HCT116 (cell line): ENCODE results near the gene TOPAZ1. TPM values are rescaled to one million over a fixed set of nuclear protein-coding genes. Genes with fewer than 3 reads are reported as not detected.

Experiments used
- ATAC-seq: fragments of 200-7000 bp; cut with Tn5 transposase; 2 replicates; pipeline ENCODE4 v1.9.1; 2020; ENCODE audit warnings: mild to moderate bottlenecking, moderate library complexity
- BruUV-seq: library from RNA; stranded (reverse); fragments of 400-500 nt; replicated peaks from 2 replicates; lab custom pipeline; 2021; lab: Mats Ljungman, UMichigan
- CTCF ChIA-PET: fragments of 300-600 bp; sonication (Branson Sonifier 250); formaldehyde crosslinking; loops from one replicate; lab custom pipeline; 2021; ENCODE audit warnings: antibody characterized with exemption; lab: Charles Lee
- POLR2A ChIA-PET: fragments of 300-600, 350-600 bp; sonication (Branson Sonifier 250); formaldehyde crosslinking; loops from one replicate; lab custom pipeline; 2021; ENCODE audit warnings: antibody characterized with exemption; lab: Charles Lee
- RAD21 ChIA-PET, 2 experiments: fragments of 300-600 bp; sonication (Branson Sonifier 250); formaldehyde crosslinking; loops; one replicate each; lab custom pipeline; 2023; ENCODE audit warnings: low total read pairs in 2 of 2; ENCODE audit not compliant: uncharacterized antibody in 2 of 2, unreplicated experiment in 2 of 2, low non-redundant PET in 1 of 2; lab: Charles Lee
- DNase-seq: peaks from one replicate; pipeline ENCODE4 v3.0.0-alpha.2; 2010; ENCODE audit warnings: low read depth, low spot score
- H2AFZ ChIP-seq: fragments of 200-600 bp; shearing (Covaris generic), sonication (generic); 2 replicates; pipeline ENCODE4 v1.6.1; 2017; ENCODE audit warnings: low read depth, mixed run types, mixed read lengths, antibody characterized with exemption, low read length; ENCODE audit not compliant: poor library complexity, severe bottlenecking
- H3K27ac ChIP-seq: 2 replicates; pipeline ENCODE4 v1.5.1; 2012; ENCODE audit warnings: low read depth, low read length
- H3K27me3 ChIP-seq: fragments of 200-600 bp; sonication (generic); 2 replicates; pipeline ENCODE4 v1.6.1; 2016; ENCODE audit warnings: mixed run types, low read length, mixed read lengths; ENCODE audit not compliant: insufficient read depth
- H3K36me3 ChIP-seq, 2 experiments: fragments of 200-500 bp in 1 of 2; fragments of 200-600 bp in 1 of 2; sonication (Bioruptor generic) in 1 of 2; sonication (generic) in 1 of 2; 2 replicates each; pipeline versions ENCODE4 v1.5.1 to v1.6.1; 2014 to 2016; ENCODE audit warnings: low read length in 2 of 2, inconsistent platforms in 1 of 2, mixed read lengths in 1 of 2, mixed run types in 1 of 2; ENCODE audit not compliant: insufficient read depth in 2 of 2, control insufficient read depth in 1 of 2
- H3K4me1 ChIP-seq, 2 experiments: fragments of 200-600 bp in 1 of 2; sonication (generic) in 1 of 2; 2 replicates each; pipeline versions ENCODE4 v1.5.1 to v1.6.1; 2012 to 2017; ENCODE audit warnings: low read length in 2 of 2, inconsistent platforms in 1 of 2, mild to moderate bottlenecking in 1 of 2, mixed read lengths in 1 of 2, mixed run types in 1 of 2, moderate library complexity in 1 of 2; ENCODE audit not compliant: insufficient read depth in 2 of 2, control insufficient read depth in 1 of 2
- H3K4me2 ChIP-seq: fragments of 200-600 bp; sonication (generic); 2 replicates; pipeline ENCODE4 v1.6.1; 2017; ENCODE audit warnings: mixed run types, low read length, mixed read lengths
- H3K4me3 ChIP-seq, 2 experiments: fragments of 200-600 bp in 1 of 2; sonication (generic) in 1 of 2; replicated peaks in 1 of 2; 2 replicates each; pipeline ENCODE4 v1.5.1; 2011 to 2016; ENCODE audit warnings: low read length in 2 of 2, control low read depth in 1 of 2, low read depth in 1 of 2, mild to moderate bottlenecking in 1 of 2, mixed read lengths in 1 of 2, mixed run types in 1 of 2
- H3K79me2 ChIP-seq: fragments of 200-600 bp; sonication (generic); 2 replicates; pipeline ENCODE4 v1.6.1; 2017; ENCODE audit warnings: mild to moderate bottlenecking, mixed run types, low read length, moderate library complexity, mixed read lengths; ENCODE audit not compliant: insufficient read depth
- H3K9ac ChIP-seq: fragments of 200-600 bp; sonication (generic); 2 replicates; pipeline ENCODE4 v1.6.1; 2016; ENCODE audit warnings: low read length, mixed read lengths
- H3K9me2 ChIP-seq: fragments of 200-600 bp; sonication (generic), shearing (Covaris generic); 2 replicates; pipeline ENCODE4 v1.6.1; 2017; ENCODE audit warnings: mixed run types, mild to moderate bottlenecking, moderate library complexity; ENCODE audit not compliant: insufficient read depth
- H3K9me3 ChIP-seq, 2 experiments: fragments of 200-500 bp in 1 of 2; fragments of 200-600 bp in 1 of 2; sonication (Bioruptor generic) in 1 of 2; sonication (generic) in 1 of 2; 2 replicates each; pipeline ENCODE4 v1.6.1; 2014 to 2017; ENCODE audit warnings: low read length in 2 of 2, mixed read lengths in 2 of 2, inconsistent platforms in 1 of 2, low read depth in 1 of 2, mild to moderate bottlenecking in 1 of 2, mixed run types in 1 of 2, moderate library complexity in 1 of 2; ENCODE audit not compliant: control insufficient read depth in 1 of 2, insufficient read depth in 1 of 2
- H4K20me1 ChIP-seq: fragments of 200-600 bp; sonication (generic), shearing (Covaris generic); 2 replicates; pipeline ENCODE4 v1.6.1; 2017; ENCODE audit warnings: mixed run types, mild to moderate bottlenecking, moderate library complexity; ENCODE audit not compliant: insufficient read depth
- CBX3 ChIP-seq: IDR thresholded peaks from 2 replicates; pipeline ENCODE4 v1.6.1; 2012; ENCODE audit warnings: low read depth
- CEBPB ChIP-seq: IDR thresholded peaks from 2 replicates; pipeline ENCODE4 v1.6.1; 2012; ENCODE audit warnings: low read depth
- EGR1 ChIP-seq: IDR thresholded peaks from 2 replicates; pipeline ENCODE4 v1.6.1; 2012; ENCODE audit warnings: low read depth
- ELF1 ChIP-seq: IDR thresholded peaks from 2 replicates; pipeline ENCODE4 v1.6.1; 2012; ENCODE audit warnings: low read depth, borderline replicate concordance
- EZH2 ChIP-seq: fragments of 200-600 bp; sonication (generic); IDR thresholded peaks from 2 replicates; pipeline ENCODE4 v1.6.1; 2017; ENCODE audit warnings: antibody characterized with exemption, mixed run types
- FOSL1 ChIP-seq: IDR thresholded peaks from 2 replicates; pipeline ENCODE4 v1.6.1; 2012; ENCODE audit warnings: low read depth
- POLR2A ChIP-seq: IDR thresholded peaks from 2 replicates; pipeline ENCODE4 v1.7.0; 2011; ENCODE audit warnings: borderline replicate concordance; ENCODE audit not compliant: insufficient read depth, insufficient read length; ENCODE audit errors: extremely low read depth
- POLR2AphosphoS5 ChIP-seq: IDR thresholded peaks from 2 replicates; pipeline ENCODE4 v1.6.1; 2011; ENCODE audit warnings: mild to moderate bottlenecking, low read depth, low read length, moderate library complexity
- RAD21 ChIP-seq: IDR thresholded peaks from 2 replicates; pipeline ENCODE4 v1.6.1; 2012; ENCODE audit warnings: low read depth, mild to moderate bottlenecking
- SIN3A ChIP-seq: IDR thresholded peaks from 2 replicates; pipeline ENCODE4 v1.6.1; 2012; ENCODE audit warnings: low read depth
- SP1 ChIP-seq: IDR thresholded peaks from 2 replicates; pipeline ENCODE4 v1.6.1; 2012; ENCODE audit warnings: low read depth
- TCF7L2 ChIP-seq: IDR thresholded peaks from 2 replicates; pipeline ENCODE4 v1.7.0; 2011; ENCODE audit warnings: borderline replicate concordance, inconsistent platforms; ENCODE audit not compliant: insufficient read depth, insufficient read length; ENCODE audit errors: extremely low read depth
- YY1 ChIP-seq: IDR thresholded peaks from 2 replicates; pipeline ENCODE4 v1.6.1; 2011; ENCODE audit warnings: low read length, low read depth, moderate library complexity, mild to moderate bottlenecking; ENCODE audit not compliant: insufficient replicate concordance; ENCODE audit errors: extremely low read depth
- ZFX ChIP-seq: fragments of 450-650 bp; IDR thresholded peaks from 2 replicates; pipeline ENCODE4 v1.6.1; 2017
- ZNF274 ChIP-seq: fragments of 200-500 bp; sonication (Bioruptor generic); IDR thresholded peaks from 2 replicates; pipeline ENCODE4 v1.6.1; 2014; ENCODE audit warnings: mild to moderate bottlenecking, low read depth, low read length, inconsistent platforms
- intact Hi-C: fragments of 100-400 bp; cut with micrococcal nuclease; formaldehyde crosslinking; loops from 2 replicates; pipeline ENCODE4 v1.10.0; 2022
- total RNA-seq: library from RNA; stranded (reverse); gene quantifications from one replicate; pipeline ENCODE4 v1.2.1, GENCODE V29; 2021; ENCODE audit not compliant: unreplicated experiment
- TF ChIP-seq, protein P1 (sequence below): IDR thresholded peaks from 2 replicates; pipeline ENCODE4 v1.6.1; 2012; ENCODE audit warnings: low read depth
- TF ChIP-seq, protein P2 (sequence below): IDR thresholded peaks from 2 replicates; pipeline ENCODE4 v1.6.1; 2012

TOPAZ1 gene
- total RNA-seq, 1 experiment from 2014 or later: not detected

GRCh38 chr3:44280077-44280476, 38.4 kb downstream of the TOPAZ1 start:
- POLR2A ChIA-PET: no interaction called here
- H3K9me2 ChIP-seq: no peaks in the 10 kb centered on the region
- DNase-seq (no peak), ATAC-seq (no peak)
- CTCF ChIA-PET: no interaction called here
- H3K27ac ChIP-seq: no peak overlapping the region
- H3K4me2 ChIP-seq: no peak overlapping the region
- RAD21 ChIA-PET: no interaction called here
- no peaks in the 10 kb centered on the region for H3K9me3 ChIP-seq
- no peak overlapping the region for H3K9ac ChIP-seq
- H3K36me3 ChIP-seq: no peaks in the 10 kb centered on the region
- H3K27me3 ChIP-seq: no peaks in the 10 kb centered on the region
- H2AFZ ChIP-seq: no peak overlapping the region
- no TSS peak for BruUV-seq
- no peaks in the 10 kb centered on the region for H3K79me2 ChIP-seq
- TF ChIP-seq ELF1: no peak
- TF ChIP-seq TCF7L2: no peak
- no peak for TF ChIP-seq FOSL1
- TF ChIP-seq SIN3A: no peak
- no peaks in the 10 kb centered on the region for H4K20me1 ChIP-seq
- H3K4me1 ChIP-seq: peaks cover 0 to 3% of the 10 kb centered on the region in 2 experiments; a peak in 1 of 4 replicates
- H3K4me3 ChIP-seq: no peak overlapping the region
- intact Hi-C loops: no loop called here

DNA sequence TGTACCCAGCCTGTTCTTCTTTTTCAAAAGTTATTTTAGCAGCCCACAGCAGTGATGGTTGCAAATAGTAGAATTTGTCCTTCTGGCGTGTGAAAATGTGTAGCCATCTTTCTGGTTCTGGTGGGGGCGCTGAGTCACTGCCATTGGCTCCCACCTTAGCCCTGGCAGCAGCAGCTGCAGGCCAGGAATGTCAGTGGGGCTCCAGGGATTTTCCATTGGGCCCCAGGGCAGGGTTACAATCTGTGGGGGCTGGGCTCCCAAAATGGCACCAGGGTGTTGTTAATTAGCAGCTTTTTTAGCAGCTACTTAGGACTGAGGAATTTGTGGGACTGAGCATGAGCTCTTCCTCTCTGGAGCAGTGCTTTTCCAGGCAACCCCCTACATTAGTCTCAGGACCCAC, 38.9 kb downstream of the TOPAZ1 start:
- intact Hi-C loops: no loop called here
- no peaks in the 10 kb centered on the region for H3K9me2 ChIP-seq
- no peak for DNase-seq
- H2AFZ ChIP-seq: no peak overlapping the region
- ChIA-PET RAD21 (no interaction called here), POLR2A (no interaction called here), CTCF (no interaction called here)
- no peak overlapping the region for H3K9ac ChIP-seq
- no peak for ATAC-seq
- H3K9me3 ChIP-seq: no peaks in the 10 kb centered on the region
- no peaks in the 10 kb centered on the region for H4K20me1 ChIP-seq
- no peak overlapping the region for H3K4me2 ChIP-seq
- H3K4me3 ChIP-seq: no peak overlapping the region
- H3K36me3 ChIP-seq: no peaks in the 10 kb centered on the region
- no peak overlapping the region for H3K27ac ChIP-seq
- BruUV-seq: no TSS peak
- H3K4me1 ChIP-seq: peaks cover 0 to 5% of the 10 kb centered on the region in 2 experiments; a peak in 1 of 4 replicates
- no peaks in the 10 kb centered on the region for H3K79me2 ChIP-seq
- H3K27me3 ChIP-seq: no peaks in the 10 kb centered on the region
- TF ChIP-seq, protein P1, sequence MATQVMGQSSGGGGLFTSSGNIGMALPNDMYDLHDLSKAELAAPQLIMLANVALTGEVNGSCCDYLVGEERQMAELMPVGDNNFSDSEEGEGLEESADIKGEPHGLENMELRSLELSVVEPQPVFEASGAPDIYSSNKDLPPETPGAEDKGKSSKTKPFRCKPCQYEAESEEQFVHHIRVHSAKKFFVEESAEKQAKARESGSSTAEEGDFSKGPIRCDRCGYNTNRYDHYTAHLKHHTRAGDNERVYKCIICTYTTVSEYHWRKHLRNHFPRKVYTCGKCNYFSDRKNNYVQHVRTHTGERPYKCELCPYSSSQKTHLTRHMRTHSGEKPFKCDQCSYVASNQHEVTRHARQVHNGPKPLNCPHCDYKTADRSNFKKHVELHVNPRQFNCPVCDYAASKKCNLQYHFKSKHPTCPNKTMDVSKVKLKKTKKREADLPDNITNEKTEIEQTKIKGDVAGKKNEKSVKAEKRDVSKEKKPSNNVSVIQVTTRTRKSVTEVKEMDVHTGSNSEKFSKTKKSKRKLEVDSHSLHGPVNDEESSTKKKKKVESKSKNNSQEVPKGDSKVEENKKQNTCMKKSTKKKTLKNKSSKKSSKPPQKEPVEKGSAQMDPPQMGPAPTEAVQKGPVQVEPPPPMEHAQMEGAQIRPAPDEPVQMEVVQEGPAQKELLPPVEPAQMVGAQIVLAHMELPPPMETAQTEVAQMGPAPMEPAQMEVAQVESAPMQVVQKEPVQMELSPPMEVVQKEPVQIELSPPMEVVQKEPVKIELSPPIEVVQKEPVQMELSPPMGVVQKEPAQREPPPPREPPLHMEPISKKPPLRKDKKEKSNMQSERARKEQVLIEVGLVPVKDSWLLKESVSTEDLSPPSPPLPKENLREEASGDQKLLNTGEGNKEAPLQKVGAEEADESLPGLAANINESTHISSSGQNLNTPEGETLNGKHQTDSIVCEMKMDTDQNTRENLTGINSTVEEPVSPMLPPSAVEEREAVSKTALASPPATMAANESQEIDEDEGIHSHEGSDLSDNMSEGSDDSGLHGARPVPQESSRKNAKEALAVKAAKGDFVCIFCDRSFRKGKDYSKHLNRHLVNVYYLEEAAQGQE: no peak
- TF ChIP-seq EGR1: no peak
- no peak for TF ChIP-seq CEBPB
- TF ChIP-seq, protein P2, sequence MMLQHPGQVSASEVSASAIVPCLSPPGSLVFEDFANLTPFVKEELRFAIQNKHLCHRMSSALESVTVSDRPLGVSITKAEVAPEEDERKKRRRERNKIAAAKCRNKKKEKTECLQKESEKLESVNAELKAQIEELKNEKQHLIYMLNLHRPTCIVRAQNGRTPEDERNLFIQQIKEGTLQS: no peak
- TF ChIP-seq POLR2A: no peak
- TF ChIP-seq EZH2: no peak
- no peak for TF ChIP-seq CBX3
- TF ChIP-seq YY1: no peak
- no peak for TF ChIP-seq ZFX
- no peak for TF ChIP-seq ZNF274
- TF ChIP-seq POLR2AphosphoS5: no peak
- TF ChIP-seq RAD21: no peak
- TF ChIP-seq ELF1: no peak
- TF ChIP-seq SP1: no peak
